Vagina (tissue), 2 donors: ENCODE measurements around the gene PPIF. TPM values are rescaled to one million over a fixed set of nuclear protein-coding genes. Genes with fewer than 3 reads are reported as not detected.

Experiments used
- DNase-seq, 2 donors: peaks; one replicate each; pipeline ENCODE4 v3.0.0-alpha.2; 2017; ENCODE audit errors: extremely low spot score in 2 of 2
- H3K27ac ChIP-seq: fragments of 200-600 bp; sonication (generic); one replicate; pipeline ENCODE4 v1.5.1; 2019
- H3K27me3 ChIP-seq: fragments of 200-600 bp; sonication (generic); one replicate; pipeline ENCODE4 v1.5.1; 2019
- H3K36me3 ChIP-seq, 2 donors: fragments of 200-600 bp; sonication (generic); one replicate each; pipeline ENCODE4 v1.5.1; 2017 to 2019
- H3K4me1 ChIP-seq: fragments of 200-600 bp; sonication (generic); one replicate; pipeline ENCODE4 v1.5.1; 2019
- H3K4me3 ChIP-seq, 2 donors: fragments of 200-600 bp; sonication (generic); 1 replicate in 1 of 2; 2 replicates in 1 of 2; pipeline ENCODE4 v1.5.1; 2016 to 2019
- H3K9me3 ChIP-seq: fragments of 200-600 bp; sonication (generic); one replicate; pipeline ENCODE4 v1.5.1; 2019
- CTCF ChIP-seq, 3 experiments: fragments of 450-650 bp in 2 of 3; fragments of 200-600 bp in 1 of 3; sonication (generic) in 1 of 3; IDR thresholded peaks; one replicate each; pipeline ENCODE4 v1.5.1; 2017 to 2019; ENCODE audit warnings: antibody characterized with exemption in 3 of 3, mild to moderate bottlenecking in 2 of 3, moderate library complexity in 2 of 3
- POLR2A ChIP-seq, 2 donors: fragments of 450-650 bp; IDR thresholded peaks; one replicate each; pipeline ENCODE4 v1.6.1; 2017; ENCODE audit warnings: antibody characterized with exemption in 2 of 2, mild to moderate bottlenecking in 2 of 2, moderate library complexity in 2 of 2
- POLR2AphosphoS5 ChIP-seq, 2 donors: sonication (generic); formaldehyde crosslinking; IDR thresholded peaks; one replicate each; pipeline ENCODE4 v1.9.0; 2017; ENCODE audit warnings: antibody characterized with exemption in 2 of 2, mild to moderate bottlenecking in 2 of 2, low read depth in 1 of 2; ENCODE audit not compliant: insufficient read depth in 1 of 2
- intact Hi-C: fragments of 100-400 bp; cut with DNase I; formaldehyde crosslinking; loops from one replicate; pipeline ENCODE4 v1.15.1; 2023
- total RNA-seq: library from RNA; depleted of rRNA; stranded (reverse); fragments of >200 nt; gene quantifications from one replicate; pipeline ENCODE4 v1.2.3, GENCODE V29; 2016

The PPIF gene
- total RNA-seq, 1 donor from 2014 or later, result 44.7 TPM

- intact Hi-C loops, result no loop called here
- H3K9me3 ChIP-seq, result no peaks in the 10 kb centered on the region
- peak in 1 of 2 donors; percentile 78 for DNase-seq
- H3K27ac ChIP-seq, result peak overlapping the region; percentile 27
- H3K27me3 ChIP-seq, result no peaks in the 10 kb centered on the region
- no peak overlapping the region for H3K4me3 ChIP-seq
- H3K36me3 ChIP-seq, result no peaks in the 10 kb centered on the region
- peaks cover 19% of the 10 kb centered on the region for H3K4me1 ChIP-seq
- TF ChIP-seq POLR2AphosphoS5 (IDR thresholded peaks at IDR 0.05; ENCODE audit: insufficient read depth in 1 of 2, low read depth in 1 of 2), result peak in 1 of 2 donors; percentile 9
- no peak for TF ChIP-seq CTCF (IDR thresholded peaks at IDR 0.05)
Measured at GRCh38 chr10:79342811-79343561, 4.3 kb upstream of the PPIF start.

- peaks cover 36% of the 10 kb centered on the region for H3K4me1 ChIP-seq
- peak in 1 of 2 donors; percentile 76 for DNase-seq
- TF ChIP-seq POLR2AphosphoS5 (IDR thresholded peaks at IDR 0.05; ENCODE audit: insufficient read depth in 1 of 2, low read depth in 1 of 2) (no peak), CTCF (IDR thresholded peaks at IDR 0.05) (no peak), POLR2A (IDR thresholded peaks at IDR 0.05) (no peak)
- no peaks in the 10 kb centered on the region for H3K36me3 ChIP-seq
- H3K9me3 ChIP-seq, result no peaks in the 10 kb centered on the region
- no peak overlapping the region for H3K27ac ChIP-seq
- intact Hi-C loops, result no loop called here
- no peaks in the 10 kb centered on the region for H3K27me3 ChIP-seq
- no peak overlapping the region for H3K4me3 ChIP-seq
Measured at GRCh38 chr10:79344502-79345195, 2.6 kb upstream of the PPIF start.

GRCh38 chr10:79345241-79346011 is 1.8 kb upstream of the PPIF start:
- intact Hi-C loops, result no loop called here
- peak in 1 of 2 donors; percentile 77 for DNase-seq
- H3K27ac ChIP-seq, result no peak overlapping the region

GRCh38 chr10:79346012-79346340 is 1.3 kb upstream of the PPIF start:
- Histone ChIP-seq H3K9me3 (no peaks in the 10 kb centered on the region), H3K4me3 (no peak overlapping the region)
- DNase-seq, result peak in 1 of 2 donors; percentile 58

More at GRCh38 chr10:79345241-79346011, 1.8 kb upstream of the PPIF start:
- H3K27me3 ChIP-seq, result no peaks in the 10 kb centered on the region
- H3K4me1 ChIP-seq, result peaks cover 36% of the 10 kb centered on the region
- TF ChIP-seq POLR2AphosphoS5 (IDR thresholded peaks at IDR 0.05; ENCODE audit: insufficient read depth in 1 of 2, low read depth in 1 of 2), result no peak
- no peak overlapping the region for H3K4me3 ChIP-seq
- no peaks in the 10 kb centered on the region for H3K9me3 ChIP-seq
- peaks cover 0 to 4% of the 10 kb centered on the region in 2 donors for H3K36me3 ChIP-seq

More at GRCh38 chr10:79346012-79346340, 1.3 kb upstream of the PPIF start:
- H3K27me3 ChIP-seq, result no peaks in the 10 kb centered on the region
- peaks cover 0 to 10% of the 10 kb centered on the region in 2 donors for H3K36me3 ChIP-seq
- no peak overlapping the region for H3K27ac ChIP-seq
- peaks cover 36% of the 10 kb centered on the region for H3K4me1 ChIP-seq
- intact Hi-C loops, result no loop called here
- TF ChIP-seq CTCF (IDR thresholded peaks at IDR 0.05), result no peak
- TF ChIP-seq POLR2A (IDR thresholded peaks at IDR 0.05), result no peak
- no peak for TF ChIP-seq POLR2AphosphoS5 (IDR thresholded peaks at IDR 0.05; ENCODE audit: insufficient read depth in 1 of 2, low read depth in 1 of 2)
